PFSK-1 (cell line): ENCODE measurements around the gene ZNF716.

Experiments
- POLR2AphosphoS5 ChIP-seq: IDR thresholded peaks from 2 replicates; pipeline ENCODE4 v1.6.1; 2012; ENCODE audit warnings: low read depth, mild to moderate bottlenecking, control low read depth, low read length, moderate library complexity
- TAF1 ChIP-seq: IDR thresholded peaks from 2 replicates; pipeline ENCODE4 v1.6.1; 2012; ENCODE audit warnings: low read length, control low read depth, borderline replicate concordance; ENCODE audit not compliant: insufficient read depth
- TF ChIP-seq, protein P1 (sequence below), 2 experiments: IDR thresholded peaks; 2 replicates each; pipeline versions ENCODE4 v1.6.1 to v1.8.0; 2011 to 2012; ENCODE audit warnings: low read depth in 2 of 2, low read length in 2 of 2, control low read depth in 1 of 2, inconsistent platforms in 1 of 2, mild to moderate bottlenecking in 1 of 2, moderate library complexity in 1 of 2; ENCODE audit not compliant: insufficient read depth in 1 of 2

DNA sequence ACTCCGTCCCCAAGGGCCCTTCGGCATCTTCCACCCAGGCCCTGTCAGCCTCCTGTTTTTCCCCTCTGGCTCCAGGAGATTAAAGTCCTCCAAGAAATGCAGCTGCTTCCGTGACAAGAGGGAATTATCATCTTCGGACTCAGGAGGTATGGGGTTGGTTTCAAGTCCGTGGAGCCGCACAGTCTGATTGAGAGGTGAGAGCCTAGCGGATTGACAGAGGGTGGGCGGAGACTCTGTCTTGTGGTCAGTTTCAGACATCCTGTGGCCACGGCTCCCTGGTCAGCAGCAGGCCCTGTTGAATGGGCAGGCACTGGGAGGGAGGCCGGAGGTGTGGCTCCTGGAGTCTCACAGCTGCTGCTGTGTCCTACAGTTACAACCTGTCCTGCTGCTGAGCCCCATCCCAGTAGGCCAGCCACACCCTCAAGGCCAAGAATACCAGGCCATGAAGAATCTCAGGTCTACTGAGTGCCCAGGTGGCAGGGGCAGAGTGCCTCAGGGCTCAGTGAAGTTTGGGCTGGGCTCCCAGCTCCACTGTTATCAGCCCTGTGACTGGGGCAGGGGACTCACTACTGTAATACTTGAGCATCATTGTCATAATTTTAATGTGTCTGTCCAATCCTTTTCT, 49.3 kb upstream of the ZNF716 start:
- no peak for TF ChIP-seq TAF1
- no peak for TF ChIP-seq POLR2AphosphoS5
- TF ChIP-seq, protein P1, sequence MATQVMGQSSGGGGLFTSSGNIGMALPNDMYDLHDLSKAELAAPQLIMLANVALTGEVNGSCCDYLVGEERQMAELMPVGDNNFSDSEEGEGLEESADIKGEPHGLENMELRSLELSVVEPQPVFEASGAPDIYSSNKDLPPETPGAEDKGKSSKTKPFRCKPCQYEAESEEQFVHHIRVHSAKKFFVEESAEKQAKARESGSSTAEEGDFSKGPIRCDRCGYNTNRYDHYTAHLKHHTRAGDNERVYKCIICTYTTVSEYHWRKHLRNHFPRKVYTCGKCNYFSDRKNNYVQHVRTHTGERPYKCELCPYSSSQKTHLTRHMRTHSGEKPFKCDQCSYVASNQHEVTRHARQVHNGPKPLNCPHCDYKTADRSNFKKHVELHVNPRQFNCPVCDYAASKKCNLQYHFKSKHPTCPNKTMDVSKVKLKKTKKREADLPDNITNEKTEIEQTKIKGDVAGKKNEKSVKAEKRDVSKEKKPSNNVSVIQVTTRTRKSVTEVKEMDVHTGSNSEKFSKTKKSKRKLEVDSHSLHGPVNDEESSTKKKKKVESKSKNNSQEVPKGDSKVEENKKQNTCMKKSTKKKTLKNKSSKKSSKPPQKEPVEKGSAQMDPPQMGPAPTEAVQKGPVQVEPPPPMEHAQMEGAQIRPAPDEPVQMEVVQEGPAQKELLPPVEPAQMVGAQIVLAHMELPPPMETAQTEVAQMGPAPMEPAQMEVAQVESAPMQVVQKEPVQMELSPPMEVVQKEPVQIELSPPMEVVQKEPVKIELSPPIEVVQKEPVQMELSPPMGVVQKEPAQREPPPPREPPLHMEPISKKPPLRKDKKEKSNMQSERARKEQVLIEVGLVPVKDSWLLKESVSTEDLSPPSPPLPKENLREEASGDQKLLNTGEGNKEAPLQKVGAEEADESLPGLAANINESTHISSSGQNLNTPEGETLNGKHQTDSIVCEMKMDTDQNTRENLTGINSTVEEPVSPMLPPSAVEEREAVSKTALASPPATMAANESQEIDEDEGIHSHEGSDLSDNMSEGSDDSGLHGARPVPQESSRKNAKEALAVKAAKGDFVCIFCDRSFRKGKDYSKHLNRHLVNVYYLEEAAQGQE (IDR thresholded peaks at IDR 0.05; ENCODE audit: insufficient read depth in 1 of 2, low read depth in 2 of 2, low read length in 2 of 2), result no peak
